GM19438 (cell line): Measurements from ENCODE around the gene FBRSL1.

Experiments
- ATAC-seq: cut with Tn5 transposase; IDR thresholded peaks from one replicate; pipeline ENCODE4 v1.9.1; 2021; ENCODE audit warnings: low read depth; ENCODE audit not compliant: unreplicated experiment

FBRSL1 gene

DNA sequence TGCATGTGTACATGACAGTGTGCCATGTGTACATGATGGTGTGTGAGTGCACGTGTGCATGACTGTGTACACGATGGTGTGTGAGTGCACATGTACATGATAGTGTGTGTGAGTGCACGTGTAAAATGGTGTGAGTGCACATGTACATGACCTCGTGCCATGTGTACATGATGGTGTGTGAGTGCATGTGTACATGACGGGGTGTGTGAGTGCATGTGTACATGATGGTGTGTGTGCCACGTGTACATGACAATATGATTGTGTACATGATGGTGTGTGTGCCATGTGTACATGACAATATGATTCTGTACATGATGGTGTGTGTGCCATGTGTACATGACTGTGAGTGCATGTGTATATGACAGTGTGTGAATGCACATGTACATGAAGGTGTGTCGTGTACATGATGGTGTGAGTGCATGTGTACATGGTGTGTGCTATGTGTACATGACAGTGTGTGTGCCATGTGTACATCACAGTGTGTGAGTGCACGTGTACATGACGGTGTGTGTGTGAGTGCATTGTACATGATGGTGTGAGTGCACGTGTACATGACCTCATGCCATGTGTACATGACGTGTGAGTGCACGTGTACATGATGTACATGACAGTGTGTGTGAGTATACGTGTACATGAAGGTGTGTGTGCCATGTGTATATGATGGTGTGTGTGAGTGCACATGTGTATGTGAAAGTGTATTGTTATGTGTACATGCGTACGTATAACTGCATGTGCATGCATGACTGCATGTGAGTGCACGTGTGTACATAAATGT lies 46.3 kb downstream of the FBRSL1 start:
- no peak for ATAC-seq

DNA sequence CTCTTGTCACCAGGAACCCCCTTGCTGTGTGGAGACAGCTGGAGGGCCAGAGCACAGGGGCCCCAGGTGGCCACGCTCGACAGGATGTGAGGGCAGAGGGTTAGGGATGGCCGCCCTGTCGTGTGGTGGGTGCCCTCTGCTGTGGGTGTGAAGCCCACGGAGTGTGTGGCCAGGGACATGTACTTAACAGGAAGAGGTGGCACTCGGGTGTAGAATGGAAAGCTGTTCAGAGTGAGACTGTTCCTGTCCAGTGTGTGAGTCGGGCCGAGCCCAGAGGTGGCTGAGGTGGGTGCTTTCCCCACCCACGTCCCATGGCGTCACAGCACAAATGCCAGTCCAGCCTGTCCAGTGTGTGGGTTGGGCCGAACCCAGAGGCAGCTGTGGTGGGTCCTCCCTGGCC lies 47.1 kb downstream of the FBRSL1 start:
- no peak for ATAC-seq

DNA sequence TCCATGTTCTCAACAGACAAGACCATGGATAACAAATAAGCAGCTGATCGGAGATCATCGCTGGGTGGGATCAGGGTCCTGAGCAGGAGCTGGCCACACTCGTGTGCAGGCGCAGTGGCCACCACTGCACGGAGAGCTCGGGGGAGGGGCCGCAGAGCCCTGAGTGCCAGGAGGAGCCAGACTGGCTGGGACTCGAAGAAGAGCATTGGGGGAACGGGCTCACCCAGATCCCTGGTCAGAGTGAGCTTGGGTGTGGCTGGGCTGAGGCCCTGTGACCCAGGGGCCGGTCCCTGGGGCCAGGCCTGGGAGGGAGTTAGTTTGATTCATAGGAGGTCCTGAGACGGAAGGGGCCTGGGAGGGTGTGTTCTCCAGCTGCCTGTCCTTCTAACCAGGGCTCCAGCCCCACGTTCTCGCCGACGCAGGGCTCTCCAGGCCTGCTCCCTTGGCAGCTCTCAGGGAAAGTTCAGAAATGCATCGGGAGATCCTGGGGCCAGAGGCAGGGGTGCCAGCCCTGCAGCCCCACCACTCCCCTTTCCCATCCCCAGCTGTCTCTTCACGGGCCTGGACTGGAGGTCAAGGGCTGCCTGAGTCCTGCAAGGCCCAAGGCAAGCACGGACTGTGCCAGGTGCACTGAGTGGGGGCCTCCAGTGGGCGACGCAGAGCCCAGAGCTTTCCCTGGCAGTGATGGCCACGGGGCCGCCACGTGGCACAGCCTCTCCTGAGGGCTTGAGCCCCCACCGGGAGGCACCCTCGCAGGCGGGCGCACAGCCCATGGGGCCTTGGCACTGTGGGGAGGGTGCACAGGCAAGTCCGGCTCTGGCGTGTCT lies 48.1 kb downstream of the FBRSL1 start:
- no peak for ATAC-seq

DNA sequence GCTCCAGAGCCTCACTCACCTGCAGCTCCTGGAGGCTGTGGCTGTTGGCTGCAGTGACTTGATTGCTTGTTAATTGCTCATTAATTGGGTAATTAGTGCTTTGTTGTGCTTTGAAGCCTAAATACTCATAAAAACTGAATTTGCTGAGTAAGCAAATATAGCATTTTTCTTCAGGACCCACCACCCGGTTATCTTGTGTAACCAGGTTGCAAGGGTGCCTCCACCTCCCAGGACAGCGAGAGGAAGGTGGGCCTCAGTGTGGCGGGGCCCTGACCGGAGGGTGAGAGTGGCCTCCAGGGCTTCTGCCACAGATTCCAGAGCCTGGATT lies 48.7 kb downstream of the FBRSL1 start:
- ATAC-seq, result no peak

DNA sequence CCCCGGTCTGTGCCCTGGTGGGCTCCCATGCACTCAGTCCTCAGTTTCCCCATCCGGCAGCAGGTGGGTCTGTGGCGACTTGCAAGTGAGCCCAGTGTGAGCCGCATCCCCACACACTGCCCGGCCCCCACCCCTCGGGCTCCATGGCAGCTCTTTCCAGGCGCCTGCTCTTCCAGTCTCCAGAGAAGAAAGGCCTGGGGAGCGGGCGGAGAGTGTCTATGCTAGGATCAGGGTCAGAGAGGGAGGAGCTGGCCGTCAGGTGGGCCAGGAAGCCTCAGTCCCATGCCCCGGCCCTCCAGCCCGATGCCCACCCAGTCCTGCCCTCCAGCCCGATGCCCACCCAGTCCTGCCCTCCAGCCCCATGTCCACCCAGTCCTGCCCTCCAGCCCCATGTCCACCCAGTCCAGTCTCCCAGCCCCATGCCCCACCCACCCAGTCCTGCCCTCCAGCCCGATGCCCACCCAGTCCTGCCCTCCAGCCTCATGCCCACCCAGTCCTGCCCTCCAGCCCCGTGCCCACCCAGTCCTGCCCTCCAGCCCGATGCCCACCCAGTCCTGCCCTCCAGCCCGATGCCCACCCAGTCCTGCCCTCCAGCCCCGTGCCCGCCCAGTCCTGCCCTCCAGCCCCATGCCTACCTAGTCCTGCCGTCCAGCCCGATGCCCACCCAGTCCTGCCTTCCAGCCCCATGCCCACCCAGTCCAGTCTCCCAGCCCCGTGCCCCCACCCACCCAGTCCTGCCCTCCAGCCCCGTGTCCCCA lies 49.2 kb downstream of the FBRSL1 start:
- ATAC-seq, result no peak

DNA sequence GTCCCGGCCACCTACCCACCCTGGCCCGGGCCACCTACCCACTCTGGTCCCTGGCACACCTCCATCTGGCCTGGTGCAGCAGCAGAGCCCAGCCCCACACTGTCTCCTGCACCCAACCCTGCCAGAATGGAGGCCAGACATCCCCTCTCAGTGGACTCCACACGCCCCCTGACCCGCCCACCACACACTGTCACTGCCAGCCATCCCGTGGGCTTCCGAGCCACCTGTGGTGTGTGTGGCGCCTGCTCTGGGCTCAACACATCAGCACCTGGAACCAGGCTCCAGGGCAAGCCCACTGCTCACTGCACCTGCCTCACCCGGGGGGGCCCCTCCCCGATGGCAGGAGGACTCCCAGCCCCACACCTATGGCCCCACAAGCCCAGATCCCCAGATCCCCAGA lies 50.5 kb downstream of the FBRSL1 start:
- ATAC-seq, result no peak

DNA sequence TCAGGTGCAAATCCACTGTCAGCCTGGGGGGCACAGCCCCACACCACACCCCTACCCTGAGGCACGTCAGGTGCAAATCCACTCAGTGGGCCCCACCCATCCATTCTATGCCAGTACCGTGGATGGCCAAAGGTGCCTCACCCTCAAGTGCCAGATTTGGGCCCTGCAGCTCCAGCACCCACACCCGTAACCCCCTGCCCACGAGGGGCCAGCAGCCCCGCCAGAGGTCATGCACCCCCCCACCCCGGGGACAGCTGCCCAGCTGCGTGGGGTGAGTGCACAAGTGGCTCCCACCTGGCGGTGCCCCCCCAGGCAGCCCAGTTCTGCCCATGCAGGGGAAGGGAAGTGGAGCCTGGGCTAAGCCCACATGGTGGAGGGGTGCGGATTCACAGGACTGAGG lies 51.2 kb downstream of the FBRSL1 start:
- ATAC-seq, result no peak

DNA sequence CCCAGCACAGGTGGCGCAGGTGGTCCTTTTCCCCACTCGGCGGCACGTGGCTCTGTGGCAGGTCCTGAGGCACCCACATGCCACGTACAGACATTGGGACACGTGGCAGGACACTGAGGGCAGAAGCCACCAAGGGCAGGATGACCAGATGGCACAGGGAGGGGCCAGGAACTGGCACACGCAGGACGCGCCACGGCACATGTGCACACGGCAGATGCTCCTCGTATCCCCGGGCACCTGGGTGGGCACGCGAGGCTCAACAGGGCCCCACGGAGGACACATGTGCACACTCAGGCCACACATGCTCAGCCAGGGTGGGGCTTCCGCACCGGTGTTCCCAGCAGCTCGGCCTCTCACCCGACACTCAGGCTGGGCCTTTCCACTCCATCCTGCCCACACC lies 52.0 kb downstream of the FBRSL1 start:
- ATAC-seq, result no peak

DNA sequence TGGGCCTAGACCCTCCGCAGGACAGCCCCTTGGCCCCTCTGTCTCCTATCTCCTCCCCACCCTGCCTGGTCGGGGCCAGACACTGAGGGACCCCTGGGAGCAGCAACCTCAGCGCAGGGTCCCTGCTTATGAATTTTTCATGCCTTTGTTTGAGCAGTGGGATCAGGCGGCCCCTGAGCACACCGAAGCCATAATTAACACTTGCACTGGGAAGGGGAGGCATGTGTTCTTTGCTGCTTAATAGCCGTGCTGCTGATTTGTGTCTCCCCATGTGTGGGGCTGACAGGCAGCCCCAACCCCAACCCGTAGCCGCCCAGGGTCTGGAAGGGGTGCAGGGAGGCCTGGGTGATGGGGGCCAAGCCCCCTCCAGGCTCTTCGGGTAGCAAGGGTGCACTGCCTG lies 52.7 kb downstream of the FBRSL1 start:
- ATAC-seq, result no peak

DNA sequence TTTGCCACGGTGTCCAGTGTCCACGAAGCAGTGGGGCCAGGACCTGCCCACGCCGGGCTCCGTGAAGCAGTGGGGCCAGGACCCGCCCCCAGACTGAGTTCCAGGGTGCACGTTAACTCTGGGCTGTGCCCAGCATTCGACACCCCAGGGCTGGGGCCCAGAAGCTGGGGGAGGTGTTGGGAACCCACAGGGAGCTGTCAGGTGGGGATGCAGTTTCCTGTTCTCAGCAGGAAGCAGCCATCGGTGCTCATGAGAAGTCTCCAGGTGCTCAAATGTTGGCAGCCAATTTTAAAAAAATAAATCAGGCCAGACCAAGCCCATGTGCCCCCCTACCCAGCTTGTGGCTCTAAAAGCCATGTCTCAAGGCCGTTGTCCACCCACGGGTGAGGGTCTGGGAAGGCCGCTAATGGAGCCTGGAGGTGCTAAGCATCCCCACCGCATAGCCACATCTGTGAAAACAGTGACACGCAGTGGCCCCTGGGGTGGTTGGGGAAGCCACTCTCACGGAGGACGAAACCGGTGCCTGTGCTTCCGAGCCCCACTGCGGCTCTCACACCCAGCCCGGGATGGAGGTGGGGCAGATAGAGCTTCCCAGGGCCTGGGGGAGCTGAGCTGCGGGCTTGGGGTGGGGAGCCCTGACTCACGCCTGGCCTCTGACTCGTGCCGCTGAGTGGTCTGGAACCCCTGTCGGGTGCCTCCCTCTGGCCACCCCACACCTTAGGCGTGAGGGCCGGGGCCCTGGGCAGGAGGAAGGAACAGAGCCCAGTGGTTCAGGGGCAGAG lies 53.5 kb downstream of the FBRSL1 start:
- ATAC-seq, result no peak

DNA sequence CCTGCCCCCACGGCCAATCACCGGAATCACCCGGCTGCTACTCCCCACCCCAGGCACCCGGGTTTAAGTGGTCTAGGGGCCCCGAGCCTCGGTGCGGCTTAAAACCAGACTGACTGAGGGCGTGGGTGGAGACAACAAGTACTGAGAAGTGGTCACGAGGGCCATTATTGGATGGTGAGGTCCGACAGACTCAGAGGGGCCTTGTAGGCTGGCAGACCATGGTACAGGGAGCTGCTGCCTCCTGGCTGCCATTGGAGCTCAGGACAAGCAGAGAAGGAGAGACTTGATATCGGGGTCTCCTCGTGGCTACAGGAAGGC lies 54.1 kb downstream of the FBRSL1 start:
- ATAC-seq, result no peak

DNA sequence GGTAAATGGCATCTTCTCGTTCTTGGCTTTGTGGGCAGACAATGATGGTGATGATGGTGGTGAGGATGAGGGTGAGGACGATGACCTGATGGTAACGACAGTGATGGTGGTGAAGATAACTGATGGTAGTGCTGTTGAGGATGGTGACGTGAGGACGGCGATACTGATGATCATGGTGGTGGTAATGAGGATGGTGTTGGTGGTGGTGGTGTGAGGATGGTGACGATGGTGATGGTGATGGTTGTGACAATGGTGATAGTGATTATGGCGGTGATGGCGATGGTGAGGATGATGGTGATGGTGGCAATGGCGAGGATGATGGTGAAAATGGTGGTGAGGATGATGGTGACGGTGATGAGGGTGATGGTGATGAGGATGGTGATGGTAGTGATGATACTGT lies 54.5 kb downstream of the FBRSL1 start:
- no peak for ATAC-seq

DNA sequence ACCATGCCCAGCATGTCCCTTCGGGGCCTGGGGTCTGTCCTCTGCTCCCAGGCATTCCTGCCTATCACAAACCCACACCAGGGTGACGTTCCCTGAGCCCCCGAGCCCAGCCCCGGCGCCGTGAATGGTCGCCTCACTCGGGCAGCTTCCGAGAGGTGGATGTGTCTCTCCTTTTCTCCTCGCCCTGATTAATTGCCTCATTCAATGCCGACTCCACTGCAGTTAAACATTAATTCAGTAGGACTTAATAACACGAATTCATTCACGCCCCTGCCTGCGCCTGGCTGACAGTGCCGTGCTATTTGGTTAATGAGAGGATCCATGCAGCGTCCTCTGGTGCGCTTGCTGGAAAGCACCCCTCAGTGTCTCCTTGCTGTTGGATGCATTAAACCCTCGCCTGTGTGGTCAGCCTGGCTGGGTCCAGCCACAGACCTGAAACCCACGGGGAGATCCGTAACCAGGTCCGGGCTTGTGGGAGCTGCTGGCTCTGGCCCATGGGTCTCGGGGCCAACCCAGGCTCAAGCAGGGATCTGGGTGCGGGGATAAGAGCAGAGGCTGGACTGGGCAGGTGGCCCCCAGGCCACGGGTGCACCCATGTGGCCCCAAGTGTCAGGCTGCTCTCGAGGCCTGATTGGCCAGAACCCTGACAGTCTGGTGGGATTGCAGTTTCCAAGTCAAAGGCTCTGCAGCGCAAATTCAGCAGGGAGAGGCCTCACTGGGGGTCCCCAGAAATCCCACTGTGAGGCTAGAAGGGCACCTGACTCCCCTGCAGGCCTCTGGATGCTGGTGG lies 55.4 kb downstream of the FBRSL1 start:
- no peak for ATAC-seq

DNA sequence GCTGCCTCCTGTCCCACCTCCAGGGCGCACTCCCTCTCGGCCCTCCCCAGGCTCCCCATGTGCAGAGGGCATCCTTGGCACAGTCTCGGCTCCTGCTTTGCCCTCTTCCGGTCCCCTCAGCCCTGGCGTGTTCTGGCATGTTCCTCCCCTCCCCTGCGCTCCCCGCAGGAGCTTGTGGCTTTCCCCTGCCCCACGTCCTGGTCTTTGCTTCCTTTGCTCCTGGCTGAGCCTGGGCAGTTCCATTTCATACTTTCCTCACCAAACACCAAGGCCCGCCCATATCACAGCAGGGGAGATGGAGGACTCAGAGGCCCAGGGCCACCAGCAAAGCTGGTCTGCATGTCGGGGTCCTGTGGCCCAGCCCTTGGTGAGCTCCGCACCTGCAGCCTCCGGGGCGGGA lies 56.0 kb downstream of the FBRSL1 start:
- ATAC-seq, result no peak

DNA sequence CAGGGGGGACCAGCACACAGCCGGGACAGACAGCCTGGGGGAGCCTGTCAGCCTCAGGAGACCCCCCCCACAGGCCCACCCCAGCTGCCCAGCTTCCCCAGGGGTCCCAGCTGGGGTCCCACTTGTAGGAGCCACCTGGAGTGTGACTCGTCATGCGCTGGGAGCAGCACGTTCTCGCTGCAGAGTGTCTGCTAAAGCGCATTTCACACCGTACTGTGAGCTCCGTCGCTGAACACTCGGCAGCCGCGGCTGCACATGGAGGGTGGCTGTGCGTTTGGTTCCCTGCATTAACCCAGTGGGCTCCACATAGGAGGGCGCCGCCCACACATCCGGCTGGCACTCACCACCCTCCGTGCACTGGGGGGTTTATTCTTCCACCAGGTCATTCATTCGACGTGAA lies 56.7 kb downstream of the FBRSL1 start:
- ATAC-seq, result no peak

DNA sequence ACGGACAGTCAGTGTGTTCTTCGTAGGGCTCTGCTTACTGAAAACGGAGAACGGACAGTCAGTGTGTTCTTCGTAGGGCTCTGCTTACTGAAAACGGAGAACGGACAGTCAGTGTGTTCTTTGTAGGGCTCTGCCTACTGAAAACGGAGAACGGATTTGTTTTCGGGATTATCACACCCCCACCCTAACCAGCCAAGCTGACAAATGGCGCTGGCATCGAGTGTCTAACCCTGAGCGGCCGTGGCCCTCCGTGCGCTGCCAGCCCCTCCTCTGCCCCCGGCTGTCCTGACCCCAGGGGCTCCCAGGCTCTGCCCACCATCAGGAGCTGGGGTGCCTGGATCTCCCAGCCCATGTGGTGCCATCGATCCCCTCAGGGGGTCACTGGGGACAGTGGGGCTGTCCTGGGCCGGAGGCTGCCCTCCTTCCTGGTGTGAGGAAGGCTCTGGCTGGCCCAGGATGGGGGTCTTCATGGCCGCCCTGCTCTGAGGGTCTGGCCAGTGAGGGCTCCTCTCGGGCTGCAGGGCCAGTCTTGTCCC lies 57.3 kb downstream of the FBRSL1 start:
- no peak for ATAC-seq

DNA sequence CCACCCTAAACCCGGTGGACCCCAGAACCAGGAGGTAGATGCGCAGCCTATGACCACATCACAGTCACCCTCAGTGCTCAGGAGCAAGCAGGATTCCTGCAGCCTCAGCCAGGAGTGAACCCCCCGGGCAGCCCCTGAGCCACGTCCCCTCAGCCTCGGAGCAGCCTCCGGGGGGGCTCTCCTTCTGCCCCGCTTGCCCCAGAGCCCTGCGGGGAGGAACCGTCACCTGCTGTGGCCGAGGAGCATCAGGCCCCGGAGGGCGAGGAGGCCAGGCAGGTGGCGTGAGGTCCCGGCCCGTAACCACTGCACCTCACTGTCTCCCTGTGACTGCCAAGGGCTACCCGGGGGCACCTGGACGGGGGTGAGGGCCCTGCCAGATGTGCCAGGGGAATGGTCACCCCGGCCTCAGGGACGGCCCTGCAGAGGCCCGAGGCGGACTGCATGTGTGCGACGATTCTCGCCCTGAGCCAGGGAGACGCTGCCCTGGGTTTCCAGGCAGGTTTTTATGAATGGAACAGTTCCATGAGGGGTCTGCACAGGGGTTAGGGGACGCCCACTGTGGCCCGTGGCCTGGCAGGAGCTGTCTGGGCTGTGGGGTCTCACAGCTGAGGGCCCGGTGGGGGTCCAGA lies 58.6 kb downstream of the FBRSL1 start:
- ATAC-seq, result no peak

DNA sequence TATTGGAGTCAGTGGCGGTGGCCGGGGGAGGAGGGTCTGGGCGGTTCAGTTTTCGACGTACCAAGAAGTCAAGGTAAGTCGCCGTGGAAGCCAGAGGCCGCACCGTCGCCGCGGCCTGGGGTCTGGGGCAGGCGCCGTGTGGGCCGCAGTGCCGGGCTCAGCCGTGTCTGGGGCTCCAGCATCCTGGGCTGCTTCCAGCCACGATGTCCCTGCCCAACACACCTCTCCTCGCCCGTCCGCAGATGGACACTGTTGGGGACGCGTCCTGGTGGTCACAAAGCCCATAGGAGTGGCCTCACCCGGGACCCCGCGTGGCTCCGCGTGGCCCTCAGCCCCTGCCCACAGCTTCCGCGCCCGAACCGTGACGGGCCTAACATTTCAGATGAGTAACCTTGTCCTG lies 59.1 kb downstream of the FBRSL1 start:
- no peak for ATAC-seq

DNA sequence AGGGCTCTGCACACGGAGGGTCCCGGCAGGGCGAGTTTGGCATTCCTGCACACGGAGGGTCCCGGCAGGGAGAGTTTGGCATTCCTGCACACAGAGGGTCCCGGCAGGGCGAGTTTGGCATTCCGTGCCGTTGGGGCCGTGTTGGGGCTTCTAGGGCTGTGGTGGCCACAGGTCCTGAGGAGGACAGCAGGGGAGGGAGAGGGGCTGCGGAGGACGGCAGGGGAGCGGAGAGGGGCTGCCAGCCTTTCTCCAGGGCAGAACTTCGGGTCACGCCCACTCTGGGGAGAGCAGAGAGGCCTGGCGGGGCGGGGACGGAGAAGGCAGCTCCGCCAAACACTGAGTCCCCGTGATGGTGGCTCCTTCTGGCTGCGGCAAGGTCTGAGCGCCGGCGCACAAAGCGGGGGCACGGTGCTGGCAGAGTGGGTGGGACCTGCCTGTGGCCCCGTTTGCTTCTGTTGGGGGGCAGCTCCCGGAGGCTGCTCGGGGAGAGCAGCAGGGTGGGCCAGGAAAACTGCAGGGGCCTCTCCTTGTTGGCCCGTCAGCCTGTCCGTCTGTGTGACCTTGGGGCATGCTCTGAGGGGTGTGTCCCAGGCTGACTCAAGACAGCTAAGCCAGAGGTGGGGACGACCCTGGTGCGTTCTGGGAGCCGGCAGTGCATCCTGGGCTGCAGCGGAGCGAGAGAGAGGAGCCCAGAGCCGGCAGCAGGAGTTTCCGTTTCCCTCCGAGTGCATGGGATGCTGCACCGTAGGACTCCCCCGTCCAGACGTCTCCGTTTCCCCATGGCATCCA lies 60.3 kb downstream of the FBRSL1 start:
- no peak for ATAC-seq
